ENCODE data around the gene MEP1B.

MEP1B gene

GRCh38 chr18:32267463-32267862 is 77.6 kb downstream of the MEP1B start:
- TF ChIP-seq CTCF (IDR thresholded peaks at IDR 0.05; ENCODE audit: extremely low read depth, missing control alignments) = no peak
- DNase-seq (ENCODE audit: low spot score) = no peak
